Measurements from ENCODE around the gene EPHB3.
"Not testable (repeated sequence)": the region's sequence is repeated elsewhere in the genome, so short reads cannot be mapped to it uniquely, and the experiment has no call there.

Gene EPHB3

GRCh38 chr3:184619787-184620430, 58.3 kb downstream of the EPHB3 start:
- Mint-ChIP-seq H3K27ac (no peak overlapping the region), H3K4me3 (no peak overlapping the region)
- no peak for ATAC-seq

GRCh38 chr3:184620475-184621119, 59.0 kb downstream of the EPHB3 start:
- DNase-seq (no peak), ATAC-seq (peak; percentile 67)
- Mint-ChIP-seq H3K9me3 (no peaks in the 10 kb centered on the region), H3K27ac (no peak overlapping the region), H3K36me3 (ENCODE audit: low read depth) (no peaks in the 10 kb centered on the region), H3K27me3 (peaks cover 8% of the 10 kb centered on the region), H3K4me3 (no peak overlapping the region), H3K4me1 (peaks cover 18% of the 10 kb centered on the region)

More at GRCh38 chr3:184619787-184620430, 58.3 kb downstream of the EPHB3 start:
- DNase-seq: no peak
- Mint-ChIP-seq H3K9me3 (no peaks in the 10 kb centered on the region), H3K36me3 (ENCODE audit: low read depth) (no peaks in the 10 kb centered on the region), H3K27me3 (peaks cover 8% of the 10 kb centered on the region), H3K4me1 (peaks cover 18% of the 10 kb centered on the region)

DNA sequence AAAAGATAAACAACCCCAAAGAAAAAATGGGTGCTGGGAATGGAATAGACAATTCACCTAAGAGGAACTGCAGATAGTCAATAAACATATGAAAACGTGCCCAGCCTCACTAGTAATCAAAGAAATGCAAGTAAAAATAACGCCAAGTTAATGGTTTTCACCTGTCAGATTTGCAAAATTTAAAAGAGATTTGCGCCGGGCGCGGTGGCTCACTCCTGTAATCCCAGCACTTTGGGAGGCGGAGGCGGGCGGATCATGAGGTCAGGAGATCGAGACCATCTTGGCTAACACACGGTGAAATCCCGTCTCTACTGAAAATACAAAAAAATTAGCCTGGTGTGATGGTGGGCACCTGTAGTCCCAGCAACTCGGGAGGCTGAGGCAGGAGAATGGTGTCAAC, 60.6 kb downstream of the EPHB3 start:
- not testable (repeated sequence) for H3K27me3 Mint-ChIP-seq; H3K9me3 Mint-ChIP-seq; H3K27ac Mint-ChIP-seq; ATAC-seq; DNase-seq; H3K4me3 Mint-ChIP-seq; H3K36me3 Mint-ChIP-seq (ENCODE audit: low read depth)
- H3K4me1 Mint-ChIP-seq: peaks cover 18% of the 10 kb centered on the region

DNA sequence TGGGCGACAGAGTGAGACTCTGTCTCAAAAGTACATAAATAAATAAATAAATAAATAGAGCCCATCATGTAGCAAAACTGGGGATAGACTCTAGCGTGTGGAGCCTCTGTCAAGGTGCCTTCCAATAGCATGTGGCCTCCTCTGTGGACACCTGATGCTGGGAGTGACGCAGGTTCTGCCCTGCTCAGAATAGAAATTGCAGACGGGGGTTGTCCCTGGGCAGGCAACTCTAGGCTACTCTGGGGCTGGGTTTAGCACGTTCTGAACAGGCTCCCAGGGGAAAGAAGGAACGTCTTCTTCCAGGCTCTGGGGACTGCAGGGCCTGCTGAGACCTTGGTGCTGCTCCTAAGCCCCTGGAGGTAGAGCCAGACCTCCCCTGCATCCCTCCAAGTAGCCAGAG, 65.3 kb downstream of the EPHB3 start:
- peaks cover 1% of the 10 kb centered on the region for H3K27me3 Mint-ChIP-seq
- no peaks in the 10 kb centered on the region for H3K4me1 Mint-ChIP-seq
- H3K36me3 Mint-ChIP-seq (ENCODE audit: low read depth): no peaks in the 10 kb centered on the region
- ATAC-seq (no peak), DNase-seq (no peak)
- H3K9me3 Mint-ChIP-seq: no peaks in the 10 kb centered on the region
- no peak overlapping the region for H3K4me3 Mint-ChIP-seq
- no peak overlapping the region for H3K27ac Mint-ChIP-seq

- Mint-ChIP-seq H3K27me3 (peaks cover 4% of the 10 kb centered on the region), H3K27ac (no peak overlapping the region), H3K9me3 (no peaks in the 10 kb centered on the region), H3K36me3 (ENCODE audit: low read depth) (no peaks in the 10 kb centered on the region), H3K4me1 (no peaks in the 10 kb centered on the region), H3K4me3 (no peak overlapping the region)
- DNase-seq: no peak
- ATAC-seq: no peak
These were observed 68.1 kb downstream of the EPHB3 start for GRCh38 chr3:184629555-184630160.

GRCh38 chr3:184630861-184631471, 69.4 kb downstream of the EPHB3 start:
- Mint-ChIP-seq H3K9me3 (no peaks in the 10 kb centered on the region), H3K27me3 (peaks cover 10% of the 10 kb centered on the region), H3K27ac (no peak overlapping the region), H3K4me1 (peaks cover 4% of the 10 kb centered on the region), H3K36me3 (ENCODE audit: low read depth) (no peaks in the 10 kb centered on the region), H3K4me3 (no peak overlapping the region)
- ATAC-seq: no peak
- DNase-seq: no peak

GRCh38 chr3:184631472-184631861, 69.9 kb downstream of the EPHB3 start:
- DNase-seq (no peak), ATAC-seq (no peak)
- peaks cover 4% of the 10 kb centered on the region for H3K4me1 Mint-ChIP-seq
- no peak overlapping the region for H3K27ac Mint-ChIP-seq
- no peaks in the 10 kb centered on the region for H3K9me3 Mint-ChIP-seq
- H3K27me3 Mint-ChIP-seq: peaks cover 10% of the 10 kb centered on the region
- H3K36me3 Mint-ChIP-seq (ENCODE audit: low read depth): no peaks in the 10 kb centered on the region
- no peak overlapping the region for H3K4me3 Mint-ChIP-seq
